ENCODE results near the gene NFIB.

NFIB gene

DNA sequence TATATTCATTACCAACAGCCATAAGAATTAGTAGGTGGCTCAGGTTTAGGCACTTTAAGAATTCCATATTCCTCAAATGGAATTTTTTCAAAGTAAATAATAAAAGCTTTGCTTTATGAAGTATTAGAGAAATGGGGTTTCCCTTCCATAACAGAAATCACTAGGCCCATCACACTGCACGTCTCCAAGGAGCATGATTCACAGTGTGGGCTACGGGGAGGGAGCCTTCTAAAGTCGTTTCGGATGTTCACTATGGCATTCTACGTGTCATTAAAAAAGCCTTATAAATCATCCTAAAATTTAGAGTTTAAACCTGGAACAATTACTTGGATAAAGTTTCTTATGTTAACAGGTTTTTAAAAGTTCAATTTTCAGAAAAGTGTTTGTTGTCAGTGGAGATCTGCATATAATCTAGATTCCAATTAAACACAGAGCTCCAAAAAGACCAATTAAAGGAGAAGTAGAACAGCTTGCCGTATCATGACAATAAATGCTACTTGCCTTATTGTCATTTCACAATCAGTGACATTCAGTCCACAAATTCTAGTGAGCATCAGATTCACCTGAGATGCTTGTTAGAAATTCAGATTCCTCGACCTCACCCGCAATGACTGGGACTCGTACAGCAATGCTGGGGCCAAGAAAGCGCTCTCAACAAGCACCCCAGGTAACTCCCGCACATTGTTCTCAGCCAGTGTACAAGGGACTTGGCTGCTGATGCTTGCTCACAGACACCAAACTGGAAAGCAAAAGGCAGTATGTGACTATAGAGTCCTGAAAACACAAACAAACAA, 115.7 kb downstream of the NFIB start:
- no peak overlapping the region for H3K27ac ChIP-seq
- DNase-seq (ENCODE audit: low read depth, low spot score), result no peak

DNA sequence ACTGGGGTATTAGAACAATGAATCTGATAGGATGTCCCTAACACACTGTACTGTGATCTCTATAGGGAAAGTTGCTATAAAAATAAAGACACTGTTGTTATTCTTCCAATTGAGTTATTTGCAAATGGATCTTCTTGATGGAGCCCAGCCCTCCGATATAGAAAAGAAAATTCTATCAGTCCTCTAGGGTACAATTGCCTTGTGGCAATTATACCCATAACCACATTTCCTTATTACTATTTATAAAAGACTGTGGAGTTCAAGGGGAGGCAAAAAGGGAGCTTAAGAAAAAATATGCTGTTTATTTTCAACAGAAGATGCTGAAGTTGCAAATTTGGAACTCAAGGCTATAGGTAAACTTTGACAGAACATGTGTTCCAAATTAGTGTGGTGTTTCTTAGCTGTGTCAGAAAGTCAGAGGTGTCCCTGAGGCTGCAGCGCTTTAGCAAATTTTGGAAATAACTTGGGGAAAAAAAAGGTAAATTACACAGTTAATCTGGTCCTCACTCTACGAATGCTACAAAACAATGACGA, 116.5 kb downstream of the NFIB start:
- no peak overlapping the region for H3K27ac ChIP-seq
- no peak for DNase-seq (ENCODE audit: low read depth, low spot score)

DNA sequence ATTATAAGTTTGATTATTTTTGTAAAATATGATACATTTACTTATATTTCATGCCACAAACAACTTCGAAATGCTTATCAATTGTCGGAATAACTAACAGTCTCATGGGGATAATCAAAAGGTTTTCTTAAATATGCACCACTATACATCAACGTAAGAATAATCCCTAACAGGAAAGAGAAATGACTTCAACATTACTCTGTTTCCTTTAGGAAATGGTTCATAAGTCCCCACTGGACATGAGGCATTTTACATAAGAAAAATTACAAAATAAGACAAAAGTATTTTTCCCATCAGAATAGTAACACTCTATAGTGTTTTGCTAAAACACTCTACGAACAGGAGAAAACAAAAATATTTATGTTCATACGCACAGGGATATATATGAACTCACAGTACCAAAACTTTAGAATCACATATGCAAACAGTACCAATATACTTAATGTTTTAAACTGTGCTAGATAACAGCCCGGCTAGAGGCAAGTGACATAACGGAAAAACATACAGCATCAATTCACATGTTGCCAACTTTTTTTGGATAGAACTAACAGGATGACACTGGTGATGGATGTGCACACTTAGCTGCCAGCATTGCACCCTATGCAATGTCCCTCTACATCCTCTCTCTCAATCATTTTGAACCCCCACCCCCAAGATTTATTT, 120.5 kb downstream of the NFIB start:
- DNase-seq (ENCODE audit: low read depth, low spot score), result no peak
- no peak overlapping the region for H3K27ac ChIP-seq

DNA sequence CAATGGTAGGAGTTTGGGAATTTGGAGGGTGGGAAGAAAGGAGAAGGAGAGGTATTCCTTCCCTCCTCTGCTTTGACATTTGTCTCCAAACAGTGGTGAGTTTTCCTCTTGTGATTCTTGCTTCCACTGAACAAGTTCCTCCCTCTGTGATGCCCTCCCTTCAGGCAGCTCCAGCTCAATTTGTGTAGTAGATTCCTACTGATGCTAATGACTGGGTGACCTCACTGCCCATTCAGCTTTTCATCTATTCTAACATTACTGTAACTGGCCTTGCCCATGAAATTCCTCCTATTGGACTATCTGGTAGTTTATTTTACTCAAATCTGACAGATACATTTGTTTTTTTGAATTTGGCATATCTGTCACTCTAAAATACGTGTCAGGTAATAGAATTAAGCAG, 121.4 kb downstream of the NFIB start:
- DNase-seq (ENCODE audit: low read depth, low spot score), result no peak
- H3K27ac ChIP-seq, result no peak overlapping the region

DNA sequence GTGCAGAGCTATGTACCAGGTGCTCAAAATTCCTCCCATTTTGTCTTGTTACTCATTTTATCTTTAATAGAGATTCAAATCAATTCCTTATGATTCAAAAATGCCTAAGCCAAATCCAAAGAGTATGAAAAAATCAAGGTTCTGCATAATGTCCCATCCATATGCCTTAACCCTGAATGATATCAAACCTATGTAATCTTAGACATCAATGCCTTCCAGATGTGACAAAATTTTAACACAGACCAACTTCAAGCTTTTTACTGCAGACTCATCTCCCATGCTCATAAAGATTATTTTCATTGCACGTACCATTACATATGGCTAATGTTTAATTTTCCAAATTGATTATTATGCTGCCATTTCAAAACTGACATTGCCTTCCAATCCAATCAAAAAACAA, 122.4 kb downstream of the NFIB start:
- no peak overlapping the region for H3K27ac ChIP-seq
- DNase-seq (ENCODE audit: low read depth, low spot score), result no peak

DNA sequence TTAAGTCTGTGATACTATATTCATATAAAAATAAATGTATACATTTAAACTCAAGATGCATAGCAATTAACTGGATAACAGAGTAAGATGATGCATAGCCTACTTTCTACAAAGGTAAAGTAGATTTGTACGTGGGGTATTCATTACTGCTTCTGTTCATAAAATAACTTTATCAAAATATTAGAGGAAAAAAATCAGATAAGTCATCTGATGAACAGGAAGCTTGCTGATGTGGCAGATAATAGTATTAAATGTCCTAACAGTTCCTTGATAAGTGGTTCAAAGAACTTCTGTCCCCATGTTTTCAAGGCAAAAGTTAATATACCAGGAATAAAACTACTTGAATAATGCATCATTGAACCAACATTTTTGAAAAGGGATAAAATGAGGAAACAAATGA, 123.7 kb downstream of the NFIB start:
- no peak for DNase-seq (ENCODE audit: low read depth, low spot score)
- no peak overlapping the region for H3K27ac ChIP-seq

DNA sequence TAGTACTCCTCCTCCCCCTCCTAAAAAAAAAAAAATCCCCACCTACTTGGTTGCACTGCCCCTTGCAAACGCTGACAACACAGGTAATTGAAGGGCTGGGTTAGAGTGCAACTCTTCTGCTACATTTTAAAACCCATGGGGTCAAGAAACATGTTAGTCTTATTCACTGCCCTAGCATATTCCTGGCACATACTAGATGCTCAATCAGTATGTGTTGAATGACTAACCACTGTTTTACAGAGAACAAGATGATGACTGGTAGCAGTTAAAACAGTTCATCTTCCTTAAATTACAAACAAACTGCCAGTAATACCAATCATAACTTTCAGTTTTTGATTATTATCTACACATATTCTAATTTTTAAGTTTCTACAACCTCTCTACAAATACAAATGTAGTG, 124.4 kb downstream of the NFIB start:
- DNase-seq (ENCODE audit: low read depth, low spot score), result no peak
- H3K27ac ChIP-seq, result no peak overlapping the region

DNA sequence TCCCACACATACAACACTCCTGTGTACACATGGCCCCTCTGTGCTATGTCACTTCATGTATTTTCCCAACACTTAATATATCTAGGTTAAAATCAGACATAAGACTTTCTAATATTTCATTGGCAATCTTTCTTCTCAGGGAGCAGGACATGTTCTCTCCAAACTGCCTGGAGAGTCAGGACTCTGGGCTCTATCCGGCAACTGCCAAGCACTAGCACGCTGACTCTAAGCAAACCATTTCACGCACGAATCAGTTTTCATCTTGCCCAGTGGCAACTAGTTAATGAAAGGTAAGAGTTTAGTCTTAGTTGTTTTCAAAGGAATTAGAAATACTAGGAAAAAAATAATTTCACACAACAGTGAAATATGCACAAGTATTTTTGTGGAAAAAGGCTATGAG, 124.8 kb downstream of the NFIB start:
- H3K27ac ChIP-seq, result no peak overlapping the region
- no peak for DNase-seq (ENCODE audit: low read depth, low spot score)

DNA sequence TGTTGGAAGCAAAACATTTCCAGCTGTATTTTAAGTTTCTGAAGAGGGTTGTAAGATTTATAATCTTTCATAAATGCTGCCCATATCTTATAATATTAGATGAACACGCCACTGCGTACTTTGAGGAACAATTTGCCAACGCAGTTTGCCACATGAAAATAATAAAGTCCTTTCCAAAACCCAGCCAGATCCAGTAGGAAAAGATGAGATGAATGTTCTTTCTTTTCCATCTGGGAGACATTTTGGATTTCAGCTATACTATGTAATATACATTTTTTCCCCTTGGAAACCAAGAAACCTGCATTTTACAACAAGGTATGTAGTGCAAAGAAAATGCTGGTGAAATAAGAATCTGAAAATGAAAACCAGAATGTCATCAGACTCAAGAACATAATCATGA, 125.4 kb downstream of the NFIB start:
- DNase-seq (ENCODE audit: low read depth, low spot score), result no peak
- no peak overlapping the region for H3K27ac ChIP-seq

DNA sequence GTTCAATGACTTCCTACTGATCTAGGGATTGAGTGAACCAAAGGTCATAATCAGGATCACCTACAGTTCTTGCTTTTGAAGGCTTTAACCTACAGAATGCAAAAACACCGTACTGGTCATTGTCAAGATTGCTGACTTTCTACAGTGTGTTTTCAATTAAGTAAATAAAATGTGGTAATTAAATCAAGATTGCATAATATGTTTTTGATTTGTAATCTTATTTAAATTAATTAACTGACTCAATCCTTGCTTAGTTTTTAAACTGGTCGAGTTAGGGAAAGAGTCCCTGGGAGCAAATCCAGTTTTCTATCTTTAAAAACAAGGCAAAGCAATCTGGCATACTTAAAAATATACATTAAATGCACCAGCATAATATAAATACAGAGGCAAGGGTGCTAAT, 125.9 kb downstream of the NFIB start:
- no peak for DNase-seq (ENCODE audit: low read depth, low spot score)
- no peak overlapping the region for H3K27ac ChIP-seq

DNA sequence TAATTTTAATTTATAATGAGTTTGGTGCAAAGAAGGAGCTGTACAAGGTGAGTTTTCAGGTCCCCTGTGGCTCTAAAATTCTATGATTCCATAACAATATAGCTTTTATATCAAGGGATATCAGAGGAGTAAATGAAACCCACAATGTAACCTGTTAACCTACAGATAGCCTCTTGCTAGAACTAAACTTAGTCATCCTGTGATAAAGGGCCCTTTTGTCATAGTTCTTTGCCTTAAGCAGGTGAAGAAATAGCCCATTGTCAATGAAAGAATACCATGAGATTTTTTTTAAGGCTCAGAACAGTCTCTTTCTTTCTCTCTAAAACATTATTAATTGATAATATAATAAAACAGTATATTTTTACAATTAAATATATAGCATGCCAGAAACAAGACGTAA, 127.8 kb downstream of the NFIB start:
- no peak for DNase-seq (ENCODE audit: low read depth, low spot score)
- no peak overlapping the region for H3K27ac ChIP-seq

DNA sequence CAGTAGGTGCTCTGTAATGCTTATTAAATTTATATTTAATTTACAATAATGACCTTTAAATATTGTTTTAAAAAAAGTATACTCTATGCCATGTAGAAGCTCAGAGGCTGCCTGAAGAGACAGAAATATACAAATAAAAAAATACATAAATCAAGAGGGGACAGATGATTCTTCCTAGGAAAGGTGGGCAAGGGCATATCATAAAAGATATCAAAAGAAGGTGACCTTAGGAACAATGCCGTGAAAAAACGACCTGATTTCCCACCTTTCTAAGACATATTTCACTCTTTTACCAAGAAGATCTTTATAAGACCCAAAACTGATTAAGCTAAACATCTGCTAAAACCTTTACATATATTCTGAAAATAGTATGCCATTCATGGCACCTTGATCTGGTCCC, 128.9 kb downstream of the NFIB start:
- no peak overlapping the region for H3K27ac ChIP-seq
- no peak for DNase-seq (ENCODE audit: low read depth, low spot score)

DNA sequence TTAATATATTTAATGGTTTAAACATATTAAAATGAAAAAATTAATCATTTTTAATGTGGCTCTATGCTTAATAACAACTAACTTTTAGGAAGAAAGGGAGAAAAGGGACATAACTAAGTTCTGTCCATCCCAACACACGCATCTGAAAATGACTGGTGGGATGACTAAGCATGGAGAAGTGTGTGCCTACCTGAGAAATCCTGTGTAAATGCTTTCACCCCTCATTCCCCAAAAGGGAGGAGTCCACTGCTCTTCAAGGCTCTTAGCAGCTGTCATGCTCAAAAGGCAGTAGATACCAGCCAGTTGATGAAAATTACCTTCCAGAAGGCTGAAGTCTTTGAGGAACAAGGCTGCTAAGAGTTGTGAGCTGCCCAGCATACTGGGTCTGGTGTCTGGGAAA, 130.9 kb downstream of the NFIB start:
- H3K27ac ChIP-seq, result peak overlapping the region; percentile 28
- no peak for DNase-seq (ENCODE audit: low read depth, low spot score)

DNA sequence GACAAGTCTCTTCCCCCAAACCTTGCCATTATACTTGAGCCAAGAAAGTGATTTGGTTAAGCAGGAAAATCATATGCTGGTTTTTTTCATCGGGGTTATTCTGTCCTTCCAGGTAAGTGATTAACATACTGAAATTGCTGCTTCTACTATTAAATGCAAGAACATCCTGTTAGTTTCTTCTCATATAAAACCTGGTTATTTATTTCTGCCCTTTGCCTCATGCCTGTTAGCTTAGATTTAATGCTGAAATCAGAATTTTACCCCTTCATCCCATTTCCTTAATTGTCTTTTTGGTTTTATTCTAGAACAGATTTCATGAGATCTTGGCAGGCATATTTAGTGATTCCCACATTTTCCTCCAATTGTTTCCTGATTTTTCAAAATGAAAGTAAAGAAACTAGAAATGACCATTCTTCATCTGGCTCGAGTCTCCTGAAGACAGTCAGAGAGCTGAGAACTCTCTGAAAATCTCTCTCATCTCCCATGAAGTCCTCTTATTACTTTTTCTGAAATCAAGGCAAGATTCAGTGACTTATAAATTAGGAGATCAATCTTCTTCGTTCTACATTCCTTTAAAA, 132.9 kb downstream of the NFIB start:
- H3K27ac ChIP-seq, result peak overlapping the region; percentile 55
- DNase-seq (ENCODE audit: low read depth, low spot score), result no peak

DNA sequence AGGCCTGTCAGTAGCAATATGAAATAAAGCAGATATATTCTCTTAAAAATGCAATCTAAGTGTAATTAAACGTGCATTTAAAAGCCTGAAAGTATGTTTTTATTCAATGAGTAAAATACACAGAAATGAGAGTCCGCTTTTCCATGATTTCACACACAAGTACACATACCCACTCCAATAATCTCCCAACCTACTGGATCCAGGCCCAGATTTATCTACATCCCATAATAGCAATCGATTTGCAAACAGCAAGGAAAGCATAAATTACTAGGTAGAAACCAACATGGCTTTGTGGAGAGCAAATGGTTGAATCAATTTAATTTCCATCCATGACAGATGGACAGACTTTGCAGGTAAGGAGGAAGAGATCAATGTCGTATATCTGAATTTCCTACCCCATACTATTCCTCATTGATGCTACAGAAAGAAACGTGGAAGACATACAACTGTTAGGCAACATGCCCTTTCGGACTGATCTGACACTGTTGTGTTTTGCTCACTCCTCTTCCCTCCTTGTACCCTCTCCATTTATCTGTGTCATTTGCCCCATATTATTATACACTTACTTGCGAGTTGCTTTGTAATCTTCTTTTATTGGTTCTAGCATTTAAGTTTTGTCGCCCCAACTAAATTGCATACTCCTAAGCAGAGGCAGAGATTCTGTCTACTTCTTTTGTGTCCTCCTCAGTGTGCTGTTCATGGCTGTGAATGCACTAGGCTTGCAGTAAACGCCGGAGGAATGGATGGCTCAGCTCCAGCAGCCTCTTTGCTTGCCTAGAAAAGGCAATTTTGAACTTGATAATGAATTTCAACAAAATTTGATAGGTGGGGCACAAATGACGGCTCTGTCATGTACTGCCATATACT, 133.6 kb downstream of the NFIB start:
- DNase-seq (ENCODE audit: low read depth, low spot score), result no peak
- H3K27ac ChIP-seq, result peak overlapping the region; percentile 55

DNA sequence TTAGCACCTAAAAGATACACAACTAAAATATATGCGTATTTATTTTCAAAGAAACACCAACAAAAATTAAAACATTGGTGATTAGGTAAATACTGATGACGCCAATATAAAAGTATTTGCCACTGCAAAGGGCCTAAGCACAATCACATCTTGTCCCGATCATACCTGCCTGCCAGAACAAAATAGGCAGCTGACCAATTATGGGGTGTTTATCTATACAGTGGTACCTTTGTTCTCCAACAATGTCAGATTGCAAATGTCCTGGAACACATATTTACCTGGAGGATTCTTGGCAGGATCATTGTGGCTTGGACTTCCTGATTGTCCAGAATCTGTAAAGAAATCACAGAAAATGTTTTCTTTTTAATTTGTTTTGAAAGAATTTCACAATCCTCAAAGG, 134.5 kb downstream of the NFIB start:
- peak overlapping the region; percentile 55 for H3K27ac ChIP-seq

DNA sequence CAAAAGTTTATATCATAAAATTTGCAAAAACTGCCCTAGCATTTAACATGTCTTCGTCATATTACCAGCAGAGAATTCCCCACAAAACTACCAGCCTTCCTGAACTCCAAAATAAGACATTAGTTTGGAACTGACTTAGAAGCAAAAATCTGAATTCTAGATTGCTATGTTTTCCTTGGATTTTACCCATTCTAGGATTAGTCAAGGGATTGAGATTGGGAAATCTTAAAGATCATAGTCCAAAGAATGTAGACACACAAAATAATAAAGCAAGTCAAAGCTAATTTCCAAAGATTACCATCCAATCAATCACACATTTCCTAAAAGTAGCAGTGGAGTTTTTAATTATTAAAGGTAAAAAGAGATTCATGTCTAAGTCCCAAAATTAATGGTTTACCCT, 138.2 kb downstream of the NFIB start:
- DNase-seq (ENCODE audit: low read depth, low spot score), result no peak
- no peak overlapping the region for H3K27ac ChIP-seq

More for the DNA sequence above, 134.5 kb downstream of the NFIB start:
- no peak for DNase-seq (ENCODE audit: low read depth, low spot score)

DNA sequence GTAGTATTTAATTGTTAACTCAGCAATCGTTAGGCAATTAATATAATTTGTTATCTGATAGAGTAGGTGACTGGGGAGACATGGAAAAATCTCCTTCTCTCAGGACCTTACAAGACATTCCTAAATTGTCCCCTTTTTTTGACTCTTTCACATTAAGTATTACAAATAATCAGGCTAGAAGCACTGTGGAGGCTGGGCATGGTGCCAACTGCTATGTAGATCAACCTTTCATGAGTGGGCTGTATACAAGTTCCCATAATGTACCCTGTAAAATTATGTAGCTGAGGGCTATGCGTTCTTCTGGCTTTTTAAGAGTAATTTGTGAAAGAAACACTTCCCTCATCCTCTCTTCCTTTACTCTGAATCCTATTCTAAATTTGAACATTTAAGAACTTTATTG, 140.2 kb downstream of the NFIB start:
- no peak overlapping the region for H3K27ac ChIP-seq
- no peak for DNase-seq (ENCODE audit: low read depth, low spot score)

DNA sequence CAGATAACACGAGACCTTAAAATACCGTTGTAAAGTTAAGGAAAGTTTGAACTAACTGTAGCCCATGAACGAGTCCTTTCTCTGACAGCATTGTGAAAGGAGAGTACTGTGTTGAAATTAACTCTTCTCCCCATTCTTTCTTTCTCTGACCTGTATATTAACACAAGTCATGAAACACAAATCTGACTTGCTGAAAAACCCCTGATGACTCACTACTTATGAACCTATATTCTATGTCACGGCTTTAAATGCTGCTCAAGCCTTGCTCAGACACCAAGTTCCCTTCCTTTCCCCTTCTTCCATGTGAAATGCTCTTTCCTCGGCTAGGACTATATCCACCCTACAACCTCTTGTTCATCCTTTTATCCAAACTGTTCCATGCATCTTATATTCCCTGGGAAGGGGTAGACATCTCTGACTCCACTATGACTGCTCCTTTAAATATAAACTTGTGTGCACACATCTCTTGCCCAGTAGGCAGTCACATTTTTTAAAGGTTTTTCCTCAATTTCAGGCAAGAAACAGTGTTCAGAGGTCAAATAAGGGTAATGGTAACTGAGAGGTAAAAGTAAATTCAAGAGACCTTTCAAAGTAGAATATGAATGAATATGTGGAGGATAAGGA, 142.9 kb downstream of the NFIB start:
- H3K27ac ChIP-seq, result peak overlapping the region; percentile 66
- DNase-seq (ENCODE audit: low read depth, low spot score), result no peak

DNA sequence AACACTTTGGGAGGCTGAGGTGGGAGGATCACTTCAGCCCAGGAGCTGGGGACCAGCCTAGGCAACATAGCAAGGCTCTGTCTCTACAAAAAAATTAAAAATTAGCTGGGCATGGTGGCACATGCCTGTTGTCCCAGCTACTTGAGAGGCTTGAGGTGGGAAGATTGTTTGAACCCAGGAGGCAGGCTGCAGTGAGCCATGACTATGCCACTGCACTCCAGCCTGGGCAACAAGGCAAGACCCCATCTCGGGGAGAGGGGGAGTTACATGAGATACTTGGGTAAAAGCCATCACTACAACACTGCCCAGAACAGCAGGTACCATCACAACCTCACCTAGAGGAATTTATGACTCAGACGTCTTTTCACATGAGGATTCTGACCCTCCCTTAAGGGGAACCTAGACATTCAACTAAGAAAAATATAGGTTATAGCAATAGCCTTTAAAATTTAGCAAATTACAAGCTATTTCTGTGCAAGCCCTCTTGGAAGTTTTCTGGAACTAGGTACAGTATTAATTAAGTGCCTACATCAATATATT, 143.5 kb downstream of the NFIB start:
- peak overlapping the region; percentile 66 for H3K27ac ChIP-seq
- no peak for DNase-seq (ENCODE audit: low read depth, low spot score)

Measured in epithelial cell of prostate (primary cell).